Esophagus muscularis mucosa (tissue), 4 donors: ENCODE results near the gene PSMD10. TPM values are rescaled to one million over a fixed set of nuclear protein-coding genes. Genes with fewer than 3 reads are reported as not detected.

Experiments
- DNase-seq: peaks from one replicate; pipeline ENCODE4 v3.0.0-alpha.2; 2017; ENCODE audit errors: extremely low spot score
- H3K27ac ChIP-seq, 4 donors: fragments of 200-600 bp; sonication (generic); replicated peaks in 1 of 4; 1 replicate in 3 of 4; 2 replicates in 1 of 4; pipeline ENCODE4 v1.5.1; 2016 to 2019; ENCODE audit warnings: mild to moderate bottlenecking in 1 of 4
- H3K27me3 ChIP-seq, 4 donors: fragments of 200-600 bp; sonication (generic); one replicate each; pipeline versions ENCODE4 v1.5.1 to v1.6.0; 2016 to 2019
- H3K36me3 ChIP-seq, 4 donors: fragments of 200-600 bp; sonication (generic); one replicate each; pipeline ENCODE4 v1.5.1; 2016 to 2019
- H3K4me1 ChIP-seq, 4 donors: fragments of 200-600 bp; sonication (generic); one replicate each; pipeline ENCODE4 v1.5.1; 2016 to 2019
- H3K4me3 ChIP-seq, 4 donors: fragments of 200-600 bp; sonication (generic); 1 replicate in 2 of 4; 2 replicates in 2 of 4; pipeline ENCODE4 v1.5.1; 2016 to 2019; ENCODE audit warnings: mild to moderate bottlenecking in 4 of 4, moderate library complexity in 1 of 4
- H3K9me3 ChIP-seq, 4 donors: fragments of 200-600 bp; sonication (generic); 1 replicate in 3 of 4; 2 replicates in 1 of 4; pipeline ENCODE4 v1.5.1; 2016 to 2019
- EP300 ChIP-seq: sonication (generic); formaldehyde crosslinking; IDR thresholded peaks from one replicate; pipeline ENCODE4 v1.6.1; 2017; ENCODE audit warnings: antibody characterized with exemption
- POLR2A ChIP-seq: fragments of 450-650 bp; IDR thresholded peaks from one replicate; pipeline ENCODE4 v1.6.1; 2017; ENCODE audit warnings: antibody characterized with exemption, moderate library complexity, mild to moderate bottlenecking, low read depth
- POLR2AphosphoS5 ChIP-seq, 2 donors: sonication (generic); formaldehyde crosslinking; IDR thresholded peaks; one replicate each; pipeline ENCODE4 v1.6.1; 2017; ENCODE audit warnings: antibody characterized with exemption in 2 of 2
- WGBS: methylation state at CpG from one replicate; pipeline ENCODE4 v1.1.5; 2018; 5-methylcytosine and 5-hydroxymethylcytosine counted together
- intact Hi-C: fragments of 100-400 bp; cut with DNase I; formaldehyde crosslinking; loops from one replicate; pipeline ENCODE4 v1.15.1; 2023
- total RNA-seq, 4 donors: library from RNA; depleted of rRNA; stranded (reverse); fragments of >200 nt; gene quantifications; one replicate each; pipeline versions ENCODE4 v1.1.0 to v1.2.1, GENCODE V29; 2016
- TF ChIP-seq, protein P1 (sequence below), 3 experiments: fragments of 200-600 bp in 2 of 3; fragments of 450-650 bp in 1 of 3; sonication (generic) in 2 of 3; IDR thresholded peaks; one replicate each; pipeline ENCODE4 v1.5.1; 2017 to 2019; ENCODE audit warnings: antibody characterized with exemption in 3 of 3, mild to moderate bottlenecking in 2 of 3, moderate library complexity in 1 of 3

Gene PSMD10
- total RNA-seq, 4 donors from 2014 or later, result 26.2 to 40.6 (median 31.2) TPM

DNA sequence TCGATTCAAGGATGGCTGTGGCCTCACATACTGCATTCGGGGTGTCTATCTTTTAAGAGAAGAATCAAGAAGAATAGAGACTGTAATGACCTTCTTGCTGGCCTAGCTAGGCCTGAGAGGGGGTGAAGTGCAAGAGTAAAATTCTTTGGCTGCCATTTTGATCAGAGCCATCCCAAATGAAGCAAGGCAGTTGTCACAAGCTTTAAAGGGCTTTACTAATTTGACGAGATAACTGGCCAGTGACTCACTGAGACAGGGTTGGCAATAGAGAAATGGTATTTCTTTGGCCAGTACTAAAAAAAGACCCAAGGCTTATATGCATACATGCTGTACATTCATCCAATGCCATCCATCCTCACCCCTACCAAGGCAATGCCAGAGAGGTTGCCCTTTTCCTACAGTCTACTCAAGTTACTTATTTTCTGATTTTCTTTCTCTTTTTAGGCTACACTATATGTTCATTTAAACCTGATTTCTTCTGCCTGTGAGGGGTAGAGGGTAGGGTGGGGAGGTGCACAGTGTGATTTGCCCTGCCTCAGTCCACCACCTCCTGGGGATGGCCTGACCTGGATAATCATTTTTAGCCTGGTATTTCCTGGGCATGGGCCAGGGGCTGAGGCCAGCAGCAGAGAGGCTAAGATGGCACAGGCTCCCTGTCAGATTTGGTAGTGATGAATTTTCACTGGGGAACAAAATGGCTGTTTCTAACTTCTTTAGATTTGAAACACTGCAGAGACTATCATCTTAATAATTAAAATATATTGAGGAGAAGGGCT lies 32.4 kb upstream of the PSMD10 start:
- TF ChIP-seq, protein P1, sequence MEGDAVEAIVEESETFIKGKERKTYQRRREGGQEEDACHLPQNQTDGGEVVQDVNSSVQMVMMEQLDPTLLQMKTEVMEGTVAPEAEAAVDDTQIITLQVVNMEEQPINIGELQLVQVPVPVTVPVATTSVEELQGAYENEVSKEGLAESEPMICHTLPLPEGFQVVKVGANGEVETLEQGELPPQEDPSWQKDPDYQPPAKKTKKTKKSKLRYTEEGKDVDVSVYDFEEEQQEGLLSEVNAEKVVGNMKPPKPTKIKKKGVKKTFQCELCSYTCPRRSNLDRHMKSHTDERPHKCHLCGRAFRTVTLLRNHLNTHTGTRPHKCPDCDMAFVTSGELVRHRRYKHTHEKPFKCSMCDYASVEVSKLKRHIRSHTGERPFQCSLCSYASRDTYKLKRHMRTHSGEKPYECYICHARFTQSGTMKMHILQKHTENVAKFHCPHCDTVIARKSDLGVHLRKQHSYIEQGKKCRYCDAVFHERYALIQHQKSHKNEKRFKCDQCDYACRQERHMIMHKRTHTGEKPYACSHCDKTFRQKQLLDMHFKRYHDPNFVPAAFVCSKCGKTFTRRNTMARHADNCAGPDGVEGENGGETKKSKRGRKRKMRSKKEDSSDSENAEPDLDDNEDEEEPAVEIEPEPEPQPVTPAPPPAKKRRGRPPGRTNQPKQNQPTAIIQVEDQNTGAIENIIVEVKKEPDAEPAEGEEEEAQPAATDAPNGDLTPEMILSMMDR (IDR thresholded peaks at IDR 0.05), result no peak
- TF ChIP-seq POLR2AphosphoS5 (IDR thresholded peaks at IDR 0.05) (no peak), EP300 (no peak), POLR2A (no peak)
- Histone ChIP-seq H3K4me1 (peaks cover 7 to 33% (median 23%) of the 10 kb centered on the region in 4 donors), H3K9me3 (no peaks in the 10 kb centered on the region), H3K27me3 (peaks cover 0 to 6% (median 0%) of the 10 kb centered on the region in 4 donors), H3K36me3 (peaks cover 0 to 9% (median 0%) of the 10 kb centered on the region in 4 donors), H3K4me3 (no peak overlapping the region), H3K27ac (no peak overlapping the region)
- no peak for DNase-seq
- intact Hi-C loops, result no loop called here
- 89% methylated on average over 3 of the region's 3 CpGs for WGBS

DNA sequence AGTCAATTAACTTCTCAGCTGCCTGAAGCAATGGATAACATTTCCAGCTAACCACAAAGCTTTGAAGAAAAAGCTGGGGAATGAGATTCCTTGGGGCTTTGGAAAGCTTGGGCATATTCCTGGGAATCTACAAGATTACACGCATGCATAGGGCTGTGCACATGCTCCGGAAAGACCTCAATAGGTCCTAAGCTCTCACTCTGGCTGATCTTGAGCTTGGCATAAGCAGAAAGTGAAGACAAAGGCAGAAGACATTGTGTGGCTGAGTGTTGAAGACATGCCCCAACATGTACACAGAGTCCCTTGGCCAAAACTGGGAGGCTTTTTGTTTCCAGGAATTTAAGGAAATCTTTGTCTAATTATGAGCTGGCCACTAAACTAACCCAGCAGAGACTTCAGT lies 31.4 kb upstream of the PSMD10 start:
- WGBS, result 74% methylated on average over 2 of the region's 2 CpGs
- no peak overlapping the region for H3K4me3 ChIP-seq
- H3K9me3 ChIP-seq, result no peaks in the 10 kb centered on the region
- no peak overlapping the region for H3K27ac ChIP-seq
- TF ChIP-seq POLR2AphosphoS5 (IDR thresholded peaks at IDR 0.05) (no peak), EP300 (no peak), POLR2A (no peak)
- TF ChIP-seq, protein P1 (IDR thresholded peaks at IDR 0.05), result no peak
- no peak for DNase-seq
- H3K4me1 ChIP-seq, result peaks cover 7 to 33% (median 25%) of the 10 kb centered on the region in 4 donors
- intact Hi-C loops, result no loop called here
- H3K27me3 ChIP-seq, result peaks cover 0 to 6% (median 0%) of the 10 kb centered on the region in 4 donors
- H3K36me3 ChIP-seq, result peaks cover 0 to 9% (median 0%) of the 10 kb centered on the region in 4 donors

DNA sequence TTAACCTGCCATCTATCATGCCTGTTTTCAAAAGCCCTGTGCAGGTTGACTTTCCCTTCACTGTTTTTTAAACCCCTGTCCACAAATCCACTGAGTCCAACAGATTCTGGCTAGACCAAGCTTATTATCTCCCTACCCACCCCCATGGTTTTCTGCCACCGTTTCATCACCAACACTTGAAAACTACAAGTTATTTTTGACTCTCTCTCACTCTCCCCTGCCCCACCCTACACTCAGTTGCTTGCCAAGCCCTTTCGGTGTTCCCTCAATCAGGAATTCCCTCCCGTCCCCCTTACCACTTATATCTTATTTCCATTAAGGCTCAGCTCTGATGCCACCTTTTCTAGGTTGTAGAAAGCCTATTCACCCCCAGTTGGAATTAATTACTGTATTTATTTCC lies 29.9 kb upstream of the PSMD10 start:
- WGBS, result 26% methylated on average over 3 of the region's 3 CpGs
- TF ChIP-seq POLR2AphosphoS5 (IDR thresholded peaks at IDR 0.05), result no peak
- TF ChIP-seq, protein P1 (IDR thresholded peaks at IDR 0.05), result no peak
- no peak for TF ChIP-seq EP300
- no peak for TF ChIP-seq POLR2A
- intact Hi-C loops, result no loop called here
- H3K27me3 ChIP-seq, result peaks cover 0 to 11% (median 0%) of the 10 kb centered on the region in 4 donors
- no peak for DNase-seq
- peak overlapping the region in 2 of 4 donors; percentile 19 to 29 for H3K27ac ChIP-seq
- no peaks in the 10 kb centered on the region for H3K9me3 ChIP-seq
- H3K36me3 ChIP-seq, result peaks cover 0 to 5% (median 0%) of the 10 kb centered on the region in 4 donors
- no peak overlapping the region for H3K4me3 ChIP-seq
- H3K4me1 ChIP-seq, result peaks cover 7 to 43% (median 26%) of the 10 kb centered on the region in 4 donors

DNA sequence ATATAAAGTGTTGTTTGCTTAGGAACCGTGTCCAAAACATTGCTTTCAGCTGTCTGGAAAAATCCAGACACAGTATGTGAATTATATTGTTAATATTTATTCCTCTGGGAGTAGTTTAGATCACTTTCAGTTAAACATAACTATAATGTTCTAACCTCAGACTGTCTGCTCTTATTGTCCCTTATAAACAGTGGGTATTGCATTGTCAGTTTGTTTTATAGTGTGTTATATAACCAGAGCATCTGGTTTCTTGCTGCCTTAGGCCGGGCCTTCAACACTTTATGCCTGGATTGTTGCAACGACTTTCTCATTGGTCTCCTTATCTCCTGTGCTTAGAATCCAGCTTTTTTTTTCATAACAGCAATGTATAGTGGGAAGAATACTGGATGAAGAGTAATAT lies 26.6 kb upstream of the PSMD10 start:
- peaks cover 0 to 14% (median 0%) of the 10 kb centered on the region in 4 donors for H3K27me3 ChIP-seq
- no peaks in the 10 kb centered on the region for H3K36me3 ChIP-seq
- DNase-seq, result no peak
- TF ChIP-seq POLR2AphosphoS5 (IDR thresholded peaks at IDR 0.05) (no peak), EP300 (no peak), POLR2A (no peak)
- TF ChIP-seq, protein P1 (IDR thresholded peaks at IDR 0.05), result no peak
- no peak overlapping the region for H3K4me3 ChIP-seq
- H3K9me3 ChIP-seq, result no peaks in the 10 kb centered on the region
- intact Hi-C loops, result no loop called here
- peaks cover 3 to 40% (median 20%) of the 10 kb centered on the region in 4 donors for H3K4me1 ChIP-seq
- H3K27ac ChIP-seq, result no peak overlapping the region
- 35% methylated on average over 3 of the region's 3 CpGs for WGBS
